HG03354 (cell line): ENCODE data around the gene C5orf15.
A peak's percentile ranks its signal among the peaks of the same experiment; 100 is the strongest.

Experiments used
- ATAC-seq: cut with Tn5 transposase; IDR thresholded peaks from one replicate; pipeline ENCODE4 v1.9.1; 2021; ENCODE audit warnings: mild to moderate bottlenecking; ENCODE audit not compliant: unreplicated experiment, poor library complexity, severe bottlenecking

C5orf15 gene

GRCh38 chr5:133968204-133968980, at the start of gene C5orf15:
TSS of gene C5orf15 (minus strand) at chr5:133968625. CDS start at chr5:133968584, 41 bp downstream.
- peak; percentile 98 for ATAC-seq

GRCh38 chr5:134008266-134008749, 39.9 kb upstream of the C5orf15 start:
- ATAC-seq: no peak

- ATAC-seq: no peak
Observed at GRCh38 chr5:134007581-134008265, 39.3 kb upstream of the C5orf15 start.

GRCh38 chr5:134006115-134006514, 37.7 kb upstream of the C5orf15 start:
- no peak for ATAC-seq

DNA sequence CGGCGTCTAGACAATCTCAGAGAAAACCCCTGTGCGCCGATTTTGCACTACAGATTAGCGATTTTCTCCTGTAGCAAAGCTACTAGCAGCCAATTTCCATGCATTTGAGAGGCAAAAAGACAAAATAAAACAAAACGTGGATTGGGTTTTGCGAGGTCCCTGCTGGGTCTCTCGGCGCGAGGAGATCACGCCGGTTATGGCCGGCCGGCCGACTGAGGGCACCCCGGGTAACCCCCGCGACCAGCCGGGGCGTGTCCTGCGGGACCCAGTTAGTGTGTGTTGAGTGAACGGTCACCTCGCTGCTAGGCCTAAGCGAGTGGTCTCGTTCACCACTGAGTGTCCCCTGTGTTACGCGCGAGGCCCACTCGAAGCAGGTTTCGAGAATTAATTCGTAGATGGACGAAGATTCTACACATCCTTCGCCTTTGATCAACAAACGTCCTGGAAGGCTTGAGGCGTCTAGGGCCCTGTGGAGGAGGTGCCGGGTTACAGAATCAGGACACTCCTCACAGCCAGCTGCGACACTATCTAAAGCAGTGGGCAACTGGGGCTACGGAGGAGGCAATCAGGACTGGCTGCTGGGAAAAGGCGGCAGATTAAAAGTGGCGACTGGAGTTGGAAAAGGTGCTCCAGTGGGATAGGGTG, 37.1 kb upstream of the C5orf15 start:
- ATAC-seq: no peak

GRCh38 chr5:134004626-134005416, 36.4 kb upstream of the C5orf15 start, which contains the start of gene VDAC1:
TSS of gene VDAC1 (minus strand) at chr5:134004975. CDS start at chr5:133993012, 11,963 bp downstream.
- ATAC-seq: peak; percentile 81

DNA sequence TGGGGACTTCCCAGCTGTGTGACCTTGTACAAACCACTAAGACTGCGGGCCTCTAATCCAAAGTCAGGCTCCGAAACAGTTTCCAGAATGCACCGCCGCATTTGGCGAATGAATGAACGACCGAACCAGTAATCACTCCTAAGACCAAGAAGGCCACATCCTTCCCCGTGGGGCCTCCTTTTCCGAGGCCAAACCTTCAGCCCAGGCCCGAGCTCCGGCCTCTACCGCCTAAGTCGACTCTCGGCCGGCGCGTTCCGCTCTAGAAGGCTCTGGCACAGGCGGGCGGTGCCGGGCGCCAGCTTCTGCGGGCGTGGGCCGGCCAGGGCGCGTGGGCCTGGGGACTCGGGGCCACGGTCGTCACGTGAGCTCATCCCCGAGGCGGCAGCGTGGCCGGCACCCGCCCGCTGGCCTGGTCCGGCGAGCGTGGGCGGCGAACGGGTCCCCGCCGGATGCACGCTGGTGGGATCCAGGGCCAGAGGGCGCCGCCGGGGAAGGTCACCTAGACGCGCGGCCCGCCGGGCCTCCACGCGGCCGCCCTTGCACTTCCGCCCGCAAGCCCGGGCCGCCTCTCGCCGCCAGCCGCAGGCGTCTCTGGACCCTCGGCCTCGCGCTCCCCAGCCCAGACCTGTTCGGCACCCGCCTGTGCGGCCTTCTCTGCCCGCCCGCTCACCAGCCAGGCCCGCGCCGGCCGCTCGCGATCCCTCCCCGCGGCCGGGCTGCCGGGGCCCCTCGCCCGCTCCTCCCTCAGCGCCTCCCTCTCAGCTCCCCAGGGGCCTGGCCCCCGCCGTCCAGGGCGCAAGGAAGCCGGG, 35.6 kb upstream of the C5orf15 start:
- peak; percentile 47 for ATAC-seq

- ATAC-seq: peak; percentile 0
Observed at GRCh38 chr5:134003064-134003816, 34.8 kb upstream of the C5orf15 start.

DNA sequence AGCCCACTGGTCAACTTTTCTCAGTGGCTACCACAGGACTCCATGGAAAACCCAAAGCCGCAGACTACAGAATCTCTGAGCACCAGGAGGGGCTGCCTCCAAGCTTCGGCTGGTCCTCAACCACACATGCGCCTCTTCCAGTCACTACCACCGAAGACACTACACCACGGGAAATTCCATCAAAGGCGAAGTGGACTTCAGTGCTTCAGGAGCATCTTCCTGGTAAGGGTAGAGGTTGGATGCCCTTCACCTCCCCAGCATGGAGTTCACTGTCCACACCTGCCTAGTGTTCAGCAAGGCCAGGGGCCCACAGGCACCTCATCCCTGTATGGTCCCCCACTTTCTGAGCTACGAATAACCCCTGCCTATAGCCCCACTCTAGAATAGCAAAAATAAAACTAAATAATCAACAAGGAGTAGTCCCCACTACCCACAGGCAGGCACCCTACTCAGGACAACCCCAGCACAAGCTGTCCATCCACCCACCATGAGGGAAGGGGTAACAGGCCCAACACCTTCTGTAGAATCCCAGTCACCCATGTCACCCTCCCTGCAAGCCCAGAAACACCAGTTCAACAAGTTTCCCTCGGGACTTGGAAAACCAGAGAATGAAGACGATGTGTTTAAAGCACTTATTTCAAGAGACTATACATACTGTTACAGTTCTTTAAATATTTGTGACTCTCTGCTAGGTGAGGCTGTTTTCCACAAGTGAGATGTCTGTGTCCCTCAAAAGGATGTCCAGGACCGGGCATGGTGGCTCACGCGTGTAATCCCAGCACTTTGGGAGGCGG, 33.7 kb upstream of the C5orf15 start:
- ATAC-seq: no peak

DNA sequence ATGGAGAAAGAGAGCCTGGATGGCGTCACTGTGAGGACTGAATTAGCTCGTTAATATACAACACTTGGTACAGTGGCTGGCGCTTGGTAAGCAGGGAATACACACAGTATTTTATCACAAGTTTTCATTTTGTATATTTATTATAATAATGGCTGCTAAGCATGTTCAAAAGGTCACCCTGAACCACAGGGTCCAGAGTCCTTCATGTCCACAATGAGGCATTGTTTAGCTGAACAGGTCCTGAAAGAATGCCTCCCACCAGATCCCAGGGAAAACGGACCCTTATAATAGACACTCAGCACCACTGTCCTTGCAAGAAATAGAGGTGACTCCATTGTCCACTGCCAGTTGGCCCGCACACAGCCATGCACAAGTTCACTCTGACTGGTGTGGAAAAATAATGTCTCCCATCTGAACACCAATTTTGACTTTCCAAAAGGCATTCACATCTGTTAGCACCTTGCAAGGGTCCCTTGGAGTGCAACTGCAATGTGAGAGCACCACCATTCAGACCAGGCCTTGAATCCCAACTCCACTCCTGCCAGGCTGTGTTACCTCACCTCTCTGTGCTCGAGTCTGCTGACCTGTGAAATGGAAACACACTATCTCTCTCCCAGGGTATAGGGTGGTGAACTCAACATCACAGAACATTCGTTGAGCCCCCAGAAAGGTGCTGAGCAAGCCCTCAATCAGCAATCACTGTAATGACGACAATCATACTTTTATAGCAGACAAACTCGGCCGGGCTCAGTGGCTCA, 32.5 kb upstream of the C5orf15 start:
- no peak for ATAC-seq

DNA sequence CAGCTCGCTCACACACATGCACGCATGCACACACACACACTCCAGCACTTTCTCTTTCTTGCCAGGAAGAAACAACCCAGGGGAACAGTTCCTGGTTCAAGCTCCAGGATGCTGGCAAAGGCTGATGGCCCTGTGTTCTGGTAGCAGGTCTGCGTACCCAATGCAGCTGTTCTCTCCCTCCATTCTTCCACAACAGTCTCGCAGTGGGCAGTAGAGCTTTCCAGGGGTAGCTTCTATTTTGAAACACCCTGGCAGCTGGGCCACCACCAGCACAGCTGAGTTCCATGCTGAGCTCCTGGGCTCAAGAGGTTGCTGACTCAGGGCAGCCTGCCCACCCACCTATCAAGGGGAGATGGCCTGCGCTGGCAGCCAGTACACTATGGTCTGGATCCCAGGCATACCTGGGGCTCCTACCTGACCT, 31.7 kb upstream of the C5orf15 start:
- ATAC-seq: no peak

DNA sequence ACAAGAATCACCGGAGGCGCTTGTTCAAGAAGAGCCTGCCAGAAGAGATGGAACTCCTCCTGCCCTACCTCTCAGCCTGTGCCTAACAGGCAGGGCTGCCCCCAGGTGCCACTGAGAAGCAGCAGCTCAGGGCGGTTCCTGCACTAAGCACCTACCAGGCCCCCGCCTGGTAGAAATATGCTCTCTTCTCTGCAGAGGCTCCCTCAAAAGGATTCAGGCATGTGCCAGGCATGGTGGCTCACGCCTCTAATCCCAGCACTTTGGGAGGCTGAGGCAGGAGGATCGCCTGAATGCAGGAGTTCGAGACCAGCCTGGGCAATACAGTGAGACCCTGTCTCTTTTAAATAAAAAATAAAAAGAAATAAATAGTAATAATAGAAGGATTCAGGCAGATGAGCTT, 30.4 kb upstream of the C5orf15 start:
- no peak for ATAC-seq

- ATAC-seq: no peak
Observed at GRCh38 chr5:133998042-133998441, 29.6 kb upstream of the C5orf15 start.

DNA sequence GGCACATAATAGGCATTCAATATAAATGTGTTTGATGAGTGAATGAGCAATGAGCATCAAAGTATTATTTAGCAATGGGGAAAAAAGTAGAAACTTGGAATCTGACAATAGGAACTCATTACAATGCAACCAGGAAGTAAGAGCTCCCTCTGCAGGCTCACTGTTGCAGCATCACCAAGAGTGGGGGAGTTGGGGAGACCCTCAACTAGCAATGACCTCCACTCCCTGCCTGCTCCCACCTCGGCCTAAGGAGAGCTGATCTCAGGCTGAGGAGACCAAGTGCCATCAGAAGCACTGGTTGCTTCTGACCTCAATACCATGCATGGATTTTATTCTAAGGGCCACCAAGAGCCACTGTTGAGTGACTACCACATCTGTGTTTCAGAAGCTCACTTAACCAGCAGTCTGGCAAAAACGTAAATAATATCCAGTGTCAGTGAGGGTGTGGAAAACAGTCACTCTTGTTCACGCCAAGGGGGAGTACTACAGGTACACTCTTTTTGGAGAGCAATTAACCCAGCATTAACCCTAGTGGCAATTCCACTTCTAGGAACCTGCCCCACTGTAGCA, 28.3 kb upstream of the C5orf15 start:
- no peak for ATAC-seq

- no peak for ATAC-seq
Observed at GRCh38 chr5:133995883-133996563, 27.6 kb upstream of the C5orf15 start.

- ATAC-seq: no peak
Observed at GRCh38 chr5:133995341-133995740, 26.9 kb upstream of the C5orf15 start.
